ENCODE measurements around the gene HOXA5.
A peak's percentile ranks its signal among the peaks of the same experiment; 100 is the strongest.

Gene HOXA5

GRCh38 chr7:27131390-27131819 is 12.1 kb downstream of the HOXA5 start:
- DNase-seq: no peak

- peak; percentile 76 for DNase-seq
Measured at GRCh38 chr7:27130540-27131389, 12.7 kb downstream of the HOXA5 start, which contains the start of gene HOXA4. TSS of gene HOXA4 (minus strand) at chr7:27130757. CDS start at chr7:27130733, 24 bp downstream.

- no peak for DNase-seq
Measured at GRCh38 chr7:27129729-27130539, 13.5 kb downstream of the HOXA5 start.

GRCh38 chr7:27128776-27129728 is 14.4 kb downstream of the HOXA5 start:
- no peak for DNase-seq

- DNase-seq: no peak
Measured at GRCh38 chr7:27128034-27128433, 15.4 kb downstream of the HOXA5 start.

- no peak for DNase-seq
Measured at GRCh38 chr7:27126596-27127327, 16.7 kb downstream of the HOXA5 start.

GRCh38 chr7:27125986-27126394 is 17.5 kb downstream of the HOXA5 start:
- no peak for DNase-seq

GRCh38 chr7:27124902-27125689 is 18.4 kb downstream of the HOXA5 start:
- DNase-seq: no peak

GRCh38 chr7:27124096-27124901 is 19.2 kb downstream of the HOXA5 start:
- DNase-seq: no peak

- no peak for DNase-seq
Measured at GRCh38 chr7:27123477-27124053, 19.9 kb downstream of the HOXA5 start.

GRCh38 chr7:27123007-27123476 is 20.4 kb downstream of the HOXA5 start:
- no peak for DNase-seq

- no peak for DNase-seq
Measured at GRCh38 chr7:27122077-27122910, 21.2 kb downstream of the HOXA5 start.

- no peak for DNase-seq
Measured at GRCh38 chr7:27121684-27122076, 21.8 kb downstream of the HOXA5 start.

- DNase-seq: no peak
Measured at GRCh38 chr7:27119412-27119911, 24.0 kb downstream of the HOXA5 start.

GRCh38 chr7:27118580-27118979 is 24.9 kb downstream of the HOXA5 start:
- no peak for DNase-seq

- no peak for DNase-seq
Measured at GRCh38 chr7:27117887-27118491, 25.5 kb downstream of the HOXA5 start.

GRCh38 chr7:27116962-27117886 is 26.3 kb downstream of the HOXA5 start:
- no peak for DNase-seq
